ENCODE measurements around the gene ADIRF. TPM values are rescaled to one million over a fixed set of nuclear protein-coding genes. Genes with fewer than 3 reads are reported as not detected.

The ADIRF gene
- total and polyA plus RNA-seq, 9 of the 15 experiments (the other 6 are each of a cell fraction or from before 2014, with no cell fraction given) = 0.08 TPM; not detected in 8

GRCh38 chr10:86958901-86959736 lies 9.2 kb upstream of the ADIRF start (continued):
- TF ChIP-seq HEY1 (CRISPR knock-in tag; IDR thresholded peaks at IDR 0.05; ENCODE audit: borderline replicate concordance) = no peak
- no peak for TF ChIP-seq MCM7 (IDR thresholded peaks at IDR 0.05)
- no peak for TF ChIP-seq ETV6 (IDR thresholded peaks at IDR 0.05; ENCODE audit: borderline replicate concordance in 1 of 2, low read depth in 2 of 2, low read length in 1 of 2)
- TF ChIP-seq ETV6 (CRISPR knock-in tag; IDR thresholded peaks at IDR 0.05; ENCODE audit: borderline replicate concordance) = no peak
- peak; percentile 27 for TF ChIP-seq TBP (optimal IDR thresholded peaks at IDR 0.05; ENCODE audit: low read depth, low read length)
- no peak for TF ChIP-seq KLF10 (CRISPR knock-in tag; IDR thresholded peaks at IDR 0.05)
- TF ChIP-seq ILF3 (IDR thresholded peaks at IDR 0.05; ENCODE audit: borderline replicate concordance) = no peak
- no peak for TF ChIP-seq KDM5B (IDR thresholded peaks at IDR 0.05; ENCODE audit: insufficient replicate concordance, low read depth, low read length)
- TF ChIP-seq ZNF77 (CRISPR knock-in tag; IDR thresholded peaks at IDR 0.05) = no peak
- no peak for TF ChIP-seq ZNF224 (CRISPR knock-in tag; IDR thresholded peaks at IDR 0.05)
- no peak for TF ChIP-seq CUX1 (CRISPR knock-in tag; IDR thresholded peaks at IDR 0.05)
- TF ChIP-seq BRD4 (IDR thresholded peaks at IDR 0.05) = no peak
- no peak for TF ChIP-seq ZNF384 (IDR thresholded peaks at IDR 0.05; ENCODE audit: low read depth, low read length)
- TF ChIP-seq ZNF639 (CRISPR knock-in tag; conservative IDR thresholded peaks at IDR 0.05 in 1 of 2, IDR thresholded peaks at IDR 0.05 in 1 of 2) = no peak
- no peak for TF ChIP-seq AFF1 (IDR thresholded peaks at IDR 0.05; ENCODE audit: low read depth in 1 of 2, partially characterized antibody in 2 of 2)
- no peak for TF ChIP-seq ARNT (IDR thresholded peaks at IDR 0.05)
- TF ChIP-seq ZNF589 (CRISPR knock-in tag; IDR thresholded peaks at IDR 0.05; ENCODE audit: low read depth) = no peak

Data from K562 (cell line).